Subcutaneous preadipocyte (primary cell): ENCODE data around the gene PUS10. TPM values are rescaled to one million over a fixed set of nuclear protein-coding genes. Genes with fewer than 3 reads are reported as not detected.

Source experiments
- small RNA-seq: library from RNA; depleted of rRNA; stranded (forward); fragments of <200 nt; gene quantifications from one replicate; pipeline ENCODE3, GENCODE V24; 2012
- total RNA-seq: library from RNA; depleted of rRNA; stranded (reverse); fragments of >200 nt; gene quantifications from 2 replicates; pipeline ENCODE4 v1.2.3, GENCODE V29; 2012

Gene PUS10
- total RNA-seq, result 6.2 and 8.2 TPM in 2 replicates

GRCh38 chr2:61017556-61018317 lies at the start of gene PUS10, which contains the start of gene PEX13:
TSS of gene PUS10 (minus strand) at chr2:61018255. CDS start at chr2:61011890, 6,365 bp downstream.
TSS of gene PEX13 (plus strand) at chr2:61017720. CDS start at chr2:61017760, 40 bp downstream.

GRCh38 chr2:61065714-61066709 lies 48.0 kb upstream of the PUS10 start, which contains the start of gene SANBR:
TSS of gene SANBR (plus strand) at chr2:61065871. CDS start at chr2:61070351, 4,480 bp downstream.

Small RNA genes lying within 50 kb of the gene (small RNA-seq; reads per million reads assigned to genes)
- gene RNA5SP95, result not detected
- gene RNU4-51P, result not detected

Other genes starting within 250 kb of the PUS10 start
- gene REL, start 136.7 kb downstream of the PUS10 start, total RNA-seq, result 3.3 and 4.5 TPM in 2 replicates
- 15.4 and 22.9 TPM in 2 replicates for gene PEX13, start 535 bp downstream of the PUS10 start, total RNA-seq
- gene SANBR, start 47.6 kb upstream of the PUS10 start, total RNA-seq, result 8.5 and 10.4 TPM in 2 replicates
- 2.9 and 6.5 TPM in 2 replicates for gene C2orf74, start 143.9 kb upstream of the PUS10 start, total RNA-seq